ENCODE data around the gene MYMX.

The MYMX gene

GRCh38 chr6:44253307-44254101 is 36.8 kb downstream of the MYMX start:
- peak; percentile 73 for TF ChIP-seq CTCF (IDR thresholded peaks at IDR 0.05; ENCODE audit: low read depth, low read length)
- no peak for TF ChIP-seq POLR2A (IDR thresholded peaks at IDR 0.05; ENCODE audit: extremely low read depth, insufficient read length)
- no peak overlapping the region for H3K4me3 ChIP-seq (ENCODE audit: low read depth, low read length)
- DNase-seq (ENCODE audit: low read depth) = peak; percentile 79

- peak; percentile 45 for DNase-seq (ENCODE audit: low read depth)
- TF ChIP-seq MYC (IDR thresholded peaks at IDR 0.05; ENCODE audit: low read depth, low read length) (no peak), CTCF (IDR thresholded peaks at IDR 0.05; ENCODE audit: low read depth, low read length) (no peak), MAX (IDR thresholded peaks at IDR 0.05; ENCODE audit: low read depth, low read length) (no peak), POLR2A (IDR thresholded peaks at IDR 0.05; ENCODE audit: extremely low read depth, insufficient read length) (no peak)
- H3K4me3 ChIP-seq (ENCODE audit: low read depth, low read length) = no peak overlapping the region
Measured at GRCh38 chr6:44254191-44255104, 37.7 kb downstream of the MYMX start.

- peak overlapping the region; percentile 83 for H3K4me3 ChIP-seq (ENCODE audit: low read depth, low read length)
- DNase-seq (ENCODE audit: low read depth) = peak; percentile 47
- peak; percentile 11 for TF ChIP-seq POLR2A (IDR thresholded peaks at IDR 0.05; ENCODE audit: extremely low read depth, insufficient read length)
- no peak for TF ChIP-seq CTCF (IDR thresholded peaks at IDR 0.05; ENCODE audit: low read depth, low read length)
Measured at GRCh38 chr6:44255105-44255808, 38.5 kb downstream of the MYMX start.

GRCh38 chr6:44255871-44256774 is 39.4 kb downstream of the MYMX start:
- TF ChIP-seq CTCF (IDR thresholded peaks at IDR 0.05; ENCODE audit: low read depth, low read length) = no peak
- TF ChIP-seq MYC (IDR thresholded peaks at IDR 0.05; ENCODE audit: low read depth, low read length) = no peak
- TF ChIP-seq POLR2A (IDR thresholded peaks at IDR 0.05; ENCODE audit: extremely low read depth, insufficient read length) = no peak
- no peak for TF ChIP-seq MAX (IDR thresholded peaks at IDR 0.05; ENCODE audit: low read depth, low read length)

GRCh38 chr6:44256775-44257024 is 40.0 kb downstream of the MYMX start:
- TF ChIP-seq POLR2A (IDR thresholded peaks at IDR 0.05; ENCODE audit: extremely low read depth, insufficient read length) = no peak
- no peak for DNase-seq (ENCODE audit: low read depth)
- H3K4me3 ChIP-seq (ENCODE audit: low read depth, low read length) = peak overlapping the region; percentile 83

More at GRCh38 chr6:44255871-44256774, 39.4 kb downstream of the MYMX start:
- peak overlapping the region; percentile 83 for H3K4me3 ChIP-seq (ENCODE audit: low read depth, low read length)
- DNase-seq (ENCODE audit: low read depth) = peak; percentile 52

Measured in NB4 (cell line).